Activated T-helper 2 cell treated with anti-CD3 and anti-CD28 coated beads, Interferon-gamma antibody, Interleukin-2, Interleukin-4, amounts not matched to agents 10 μg/mL and 5 μg/mL and 100 μg/mL, durations not matched to agents 14 hours and 24 hours and 36 hours (primary cell): ENCODE data around the gene CHST9. TPM values are rescaled to one million over a fixed set of nuclear protein-coding genes. Genes with fewer than 3 reads are reported as not detected.
"Not testable (repeated sequence)": the region's sequence is repeated elsewhere in the genome, so short reads cannot be mapped to it uniquely, and the experiment has no call there.

Source experiments
- DNase-seq: peaks from one replicate; pipeline ENCODE4 v3.0.0; 2021; ENCODE audit warnings: low spot score
- H3K27ac Mint-ChIP-seq: one replicate; pipeline ENCODE4 v1.8.0; 2021; ENCODE audit warnings: mixed read lengths
- H3K27me3 Mint-ChIP-seq: one replicate; pipeline ENCODE4 v1.8.0; 2021; ENCODE audit warnings: low read depth, mixed read lengths
- H3K36me3 Mint-ChIP-seq: one replicate; pipeline ENCODE4 v1.8.0; 2021; ENCODE audit warnings: low read depth, mixed read lengths
- H3K4me1 Mint-ChIP-seq: one replicate; pipeline ENCODE4 v1.8.0; 2021; ENCODE audit warnings: low read depth, mixed read lengths
- H3K4me3 Mint-ChIP-seq: one replicate; pipeline ENCODE4 v1.8.0; 2021; ENCODE audit warnings: low read depth, mild to moderate bottlenecking, moderate library complexity, mixed read lengths
- H3K9me3 Mint-ChIP-seq: one replicate; pipeline ENCODE4 v1.8.0; 2021; ENCODE audit warnings: mixed read lengths
- intact Hi-C: fragments of 100-400 bp; cut with micrococcal nuclease; formaldehyde crosslinking; loops from one replicate; pipeline ENCODE4 v1.15.1; 2023
- total RNA-seq: library from RNA; stranded (reverse); gene quantifications from 2 replicates; pipeline ENCODE4 v1.2.3, GENCODE V29; 2022

Gene CHST9
- total RNA-seq, 1 donor from 2014 or later: not detected

DNA sequence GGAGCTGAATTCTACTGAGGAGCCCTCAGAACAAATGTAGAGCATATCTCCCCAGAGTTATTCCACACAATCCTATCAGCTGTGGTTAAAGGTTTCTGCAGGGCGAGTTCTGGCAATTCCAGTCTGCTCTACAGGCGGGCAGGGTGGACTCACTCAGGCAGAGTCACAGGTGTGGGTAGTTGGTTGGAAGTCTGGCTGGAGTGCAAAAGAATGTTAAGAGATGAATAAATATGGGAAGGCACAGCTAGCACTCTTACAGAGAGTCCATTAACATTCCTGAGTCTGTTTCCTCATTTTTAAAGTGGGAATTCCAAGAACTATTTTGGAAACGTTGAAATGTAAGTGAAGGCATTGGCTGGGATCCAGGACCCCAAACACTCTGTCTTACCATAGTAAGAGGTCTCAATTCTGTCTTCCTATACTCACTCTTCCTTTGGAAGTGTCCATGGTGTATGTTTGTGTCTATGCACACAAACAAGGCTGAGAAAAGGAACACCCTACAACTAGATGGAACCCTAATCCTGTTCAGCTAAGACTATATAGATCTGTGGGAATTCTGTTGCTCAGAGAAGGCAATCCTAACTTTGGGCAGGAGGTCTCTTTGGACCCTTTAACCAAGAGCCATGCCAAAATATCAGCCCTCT is 256.3 kb downstream of the CHST9 start:
- Mint-ChIP-seq H3K4me3 (no peak overlapping the region), H3K36me3 (no peaks in the 10 kb centered on the region), H3K27me3 (no peaks in the 10 kb centered on the region), H3K4me1 (no peaks in the 10 kb centered on the region), H3K9me3 (peaks cover 8% of the 10 kb centered on the region), H3K27ac (no peak overlapping the region)
- intact Hi-C loops: no loop called here
- DNase-seq: no peak

DNA sequence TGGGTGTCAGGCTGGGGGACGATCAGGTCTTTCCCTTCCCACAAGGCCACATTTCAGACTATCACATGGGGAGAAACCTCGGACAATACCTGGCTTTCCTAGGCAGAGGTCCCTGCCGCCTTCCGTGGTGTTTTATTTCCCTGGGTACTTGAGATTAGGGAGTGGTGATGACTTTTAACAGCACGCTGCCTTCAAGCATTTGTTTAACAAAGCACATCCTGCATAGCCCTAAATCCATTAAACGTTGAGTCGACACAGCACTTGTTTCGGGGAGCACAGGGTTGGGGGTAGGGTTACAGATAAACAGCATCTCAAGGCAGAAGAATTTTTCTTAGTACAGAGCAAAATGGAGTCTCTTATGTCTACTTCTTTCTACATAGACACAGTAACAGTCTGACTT is 257.3 kb downstream of the CHST9 start:
- H3K36me3 Mint-ChIP-seq, DNase-seq, intact Hi-C loops, H3K4me3 Mint-ChIP-seq, H3K27ac Mint-ChIP-seq, H3K9me3 Mint-ChIP-seq, H3K4me1 Mint-ChIP-seq, H3K27me3 Mint-ChIP-seq: not testable (repeated sequence)

GRCh38 chr18:26926066-26926675 is 258.9 kb downstream of the CHST9 start:
- H3K27ac Mint-ChIP-seq: no peak overlapping the region

GRCh38 chr18:26925313-26925712 is 259.8 kb downstream of the CHST9 start:
- no peak for DNase-seq
- no peaks in the 10 kb centered on the region for H3K27me3 Mint-ChIP-seq
- H3K36me3 Mint-ChIP-seq: no peaks in the 10 kb centered on the region
- peaks cover 5% of the 10 kb centered on the region for H3K9me3 Mint-ChIP-seq
- no peak overlapping the region for H3K4me3 Mint-ChIP-seq
- no peaks in the 10 kb centered on the region for H3K4me1 Mint-ChIP-seq
- intact Hi-C loops: no loop called here
- H3K27ac Mint-ChIP-seq: no peak overlapping the region

More at GRCh38 chr18:26926066-26926675, 258.9 kb downstream of the CHST9 start:
- no peaks in the 10 kb centered on the region for H3K27me3 Mint-ChIP-seq
- DNase-seq: no peak
- intact Hi-C loops: no loop called here
- peaks cover 5% of the 10 kb centered on the region for H3K9me3 Mint-ChIP-seq
- no peaks in the 10 kb centered on the region for H3K36me3 Mint-ChIP-seq
- H3K4me1 Mint-ChIP-seq: no peaks in the 10 kb centered on the region
- H3K4me3 Mint-ChIP-seq: no peak overlapping the region

- no peak overlapping the region for H3K27ac Mint-ChIP-seq
- H3K36me3 Mint-ChIP-seq: no peaks in the 10 kb centered on the region
- H3K4me1 Mint-ChIP-seq: no peaks in the 10 kb centered on the region
- no peaks in the 10 kb centered on the region for H3K27me3 Mint-ChIP-seq
- no peaks in the 10 kb centered on the region for H3K9me3 Mint-ChIP-seq
- no peak for DNase-seq
- intact Hi-C loops: no loop called here
- H3K4me3 Mint-ChIP-seq: no peak overlapping the region
Measured at GRCh38 chr18:26922313-26922712, 262.8 kb downstream of the CHST9 start.

DNA sequence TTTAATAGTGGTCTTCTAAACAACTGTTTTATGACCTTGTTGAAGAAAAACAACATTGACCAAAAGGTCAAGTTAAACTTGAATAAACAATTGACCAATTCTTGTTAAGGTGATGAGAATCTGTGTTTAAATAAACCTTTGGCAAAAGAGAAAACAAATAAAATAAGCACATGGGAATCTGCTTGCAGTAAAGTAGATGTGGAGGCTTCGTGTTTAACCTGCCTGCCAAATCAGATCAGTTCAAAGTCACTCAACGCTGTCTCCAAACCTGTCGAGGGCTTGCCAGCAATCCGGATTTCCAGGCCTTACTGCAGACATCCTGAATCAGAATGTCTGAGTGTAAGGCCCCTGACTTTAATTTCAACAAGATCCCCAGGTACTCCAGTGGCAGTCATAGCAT is 264.5 kb downstream of the CHST9 start:
- DNase-seq: no peak
- Mint-ChIP-seq H3K36me3 (no peaks in the 10 kb centered on the region), H3K4me1 (no peaks in the 10 kb centered on the region), H3K27ac (no peak overlapping the region), H3K4me3 (no peak overlapping the region), H3K27me3 (no peaks in the 10 kb centered on the region), H3K9me3 (no peaks in the 10 kb centered on the region)
- intact Hi-C loops: no loop called here

DNA sequence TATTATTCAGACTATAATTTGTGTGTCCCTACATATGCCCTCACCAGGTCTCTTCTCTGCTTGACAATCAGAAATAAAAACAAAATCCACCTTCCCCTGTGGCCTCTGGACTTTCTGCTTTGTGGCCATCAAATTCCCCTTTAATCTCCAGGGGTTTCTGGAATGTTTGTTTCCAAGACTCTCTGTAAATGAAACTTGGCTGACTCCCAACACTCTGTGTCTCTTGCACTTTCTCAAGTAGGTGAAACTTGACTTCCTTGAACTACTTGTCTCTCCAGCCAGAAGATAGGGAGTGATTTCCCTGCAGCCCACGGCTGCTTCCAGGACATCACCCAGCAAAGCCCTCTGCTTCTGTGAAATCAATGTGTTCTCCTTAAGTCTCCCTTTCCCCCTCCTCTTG is 265.5 kb downstream of the CHST9 start:
- DNase-seq: no peak
- Mint-ChIP-seq H3K36me3 (no peaks in the 10 kb centered on the region), H3K4me3 (no peak overlapping the region), H3K4me1 (no peaks in the 10 kb centered on the region), H3K9me3 (no peaks in the 10 kb centered on the region), H3K27me3 (no peaks in the 10 kb centered on the region), H3K27ac (no peak overlapping the region)
- intact Hi-C loops: no loop called here

- H3K36me3 Mint-ChIP-seq: no peaks in the 10 kb centered on the region
- intact Hi-C loops: no loop called here
Measured at GRCh38 chr18:26919201-26919600, 265.9 kb downstream of the CHST9 start.

GRCh38 chr18:26911840-26912239 is 273.3 kb downstream of the CHST9 start:
- intact Hi-C loops: no loop called here

More at GRCh38 chr18:26919201-26919600, 265.9 kb downstream of the CHST9 start:
- no peaks in the 10 kb centered on the region for H3K4me1 Mint-ChIP-seq
- H3K9me3 Mint-ChIP-seq: no peaks in the 10 kb centered on the region
- H3K4me3 Mint-ChIP-seq: no peak overlapping the region
- no peak overlapping the region for H3K27ac Mint-ChIP-seq
- DNase-seq: no peak
- no peaks in the 10 kb centered on the region for H3K27me3 Mint-ChIP-seq

DNA sequence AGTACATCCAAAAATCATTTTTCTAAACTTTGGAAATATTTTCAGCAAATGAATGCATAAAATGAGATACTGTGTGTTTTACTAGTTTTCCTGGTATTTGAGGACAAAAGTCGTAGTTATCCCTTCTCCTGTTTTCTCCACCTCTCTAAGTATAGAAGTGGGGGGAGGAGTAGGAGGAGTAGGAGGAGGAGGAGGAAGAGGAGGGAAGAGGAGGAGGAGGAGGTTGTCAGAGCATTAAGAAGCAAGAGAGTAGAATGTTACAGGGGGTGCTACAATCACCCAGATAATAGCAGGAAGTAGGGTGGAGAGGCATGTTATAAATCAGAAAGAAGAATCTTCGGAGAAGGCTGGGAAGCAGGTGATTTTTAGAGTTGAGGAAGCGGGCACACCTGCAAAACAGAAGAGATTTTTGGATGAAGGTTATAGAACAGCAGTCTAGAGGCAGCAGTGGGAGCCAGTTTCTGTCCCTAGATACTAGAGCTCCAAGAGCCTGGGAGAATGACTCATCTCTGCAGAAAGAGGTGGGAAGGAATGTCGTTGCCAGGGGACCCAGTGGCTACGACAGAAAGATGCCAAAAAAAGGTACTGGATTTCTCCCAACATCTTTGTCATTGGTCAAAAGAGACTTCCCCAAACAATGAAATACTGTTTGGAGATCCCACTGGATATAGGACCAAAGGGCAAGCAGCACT is 275.4 kb downstream of the CHST9 start:
- Mint-ChIP-seq H3K4me1 (no peaks in the 10 kb centered on the region), H3K4me3 (no peak overlapping the region), H3K27ac (no peak overlapping the region), H3K9me3 (no peaks in the 10 kb centered on the region), H3K27me3 (no peaks in the 10 kb centered on the region), H3K36me3 (no peaks in the 10 kb centered on the region)
- no peak for DNase-seq
- intact Hi-C loops: no loop called here

More at GRCh38 chr18:26911840-26912239, 273.3 kb downstream of the CHST9 start:
- Mint-ChIP-seq H3K9me3 (no peaks in the 10 kb centered on the region), H3K27ac (no peak overlapping the region), H3K27me3 (no peaks in the 10 kb centered on the region), H3K36me3 (no peaks in the 10 kb centered on the region), H3K4me3 (no peak overlapping the region), H3K4me1 (no peaks in the 10 kb centered on the region)
- DNase-seq: no peak

DNA sequence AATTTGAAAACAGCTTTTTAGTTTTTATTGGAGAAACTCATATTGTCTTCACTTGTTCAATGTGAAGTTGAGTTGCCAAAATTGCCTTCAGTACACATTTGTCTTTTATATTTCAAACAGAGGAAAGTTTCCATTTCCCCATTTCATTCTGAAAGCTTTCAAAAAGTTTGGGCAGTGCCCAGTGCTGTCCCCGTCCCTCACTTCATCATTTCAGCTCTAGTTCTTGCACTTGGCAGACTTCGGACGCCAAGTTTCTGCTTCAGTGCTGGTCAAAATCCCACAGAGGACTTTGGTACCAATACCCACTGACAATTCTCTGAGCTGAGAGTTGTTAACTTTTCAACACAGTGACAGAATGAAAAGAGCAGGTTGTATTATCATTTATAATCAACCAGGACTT is 276.2 kb downstream of the CHST9 start:
- DNase-seq: no peak
- intact Hi-C loops: no loop called here
- no peak overlapping the region for H3K27ac Mint-ChIP-seq
- no peaks in the 10 kb centered on the region for H3K36me3 Mint-ChIP-seq
- no peaks in the 10 kb centered on the region for H3K4me1 Mint-ChIP-seq
- H3K4me3 Mint-ChIP-seq: no peak overlapping the region
- H3K9me3 Mint-ChIP-seq: peaks cover 7% of the 10 kb centered on the region
- no peaks in the 10 kb centered on the region for H3K27me3 Mint-ChIP-seq

DNA sequence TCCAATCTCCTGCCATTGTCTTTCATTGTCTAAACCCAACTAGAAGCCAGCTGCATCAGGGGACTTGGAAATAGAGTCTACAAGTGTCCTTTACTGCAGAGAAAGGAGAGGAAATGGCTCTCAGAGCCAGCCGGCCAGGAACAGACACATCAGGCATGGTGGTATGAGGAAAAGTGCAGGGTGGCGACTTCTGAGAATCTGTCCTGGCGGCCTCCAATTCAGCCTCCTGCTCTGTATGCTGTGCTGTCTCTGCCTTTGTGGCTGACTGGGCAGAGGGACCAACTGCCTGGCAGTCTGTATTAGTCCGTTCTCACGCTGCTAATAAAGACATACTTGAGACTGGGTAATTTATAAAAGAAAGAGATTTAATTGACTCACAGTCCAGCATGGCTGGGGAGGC is 282.8 kb downstream of the CHST9 start:
- no peak for DNase-seq
- no peak overlapping the region for H3K27ac Mint-ChIP-seq
- H3K9me3 Mint-ChIP-seq: peaks cover 22% of the 10 kb centered on the region
- H3K4me3 Mint-ChIP-seq: no peak overlapping the region
- no peaks in the 10 kb centered on the region for H3K4me1 Mint-ChIP-seq
- intact Hi-C loops: no loop called here
- no peaks in the 10 kb centered on the region for H3K27me3 Mint-ChIP-seq
- H3K36me3 Mint-ChIP-seq: no peaks in the 10 kb centered on the region

DNA sequence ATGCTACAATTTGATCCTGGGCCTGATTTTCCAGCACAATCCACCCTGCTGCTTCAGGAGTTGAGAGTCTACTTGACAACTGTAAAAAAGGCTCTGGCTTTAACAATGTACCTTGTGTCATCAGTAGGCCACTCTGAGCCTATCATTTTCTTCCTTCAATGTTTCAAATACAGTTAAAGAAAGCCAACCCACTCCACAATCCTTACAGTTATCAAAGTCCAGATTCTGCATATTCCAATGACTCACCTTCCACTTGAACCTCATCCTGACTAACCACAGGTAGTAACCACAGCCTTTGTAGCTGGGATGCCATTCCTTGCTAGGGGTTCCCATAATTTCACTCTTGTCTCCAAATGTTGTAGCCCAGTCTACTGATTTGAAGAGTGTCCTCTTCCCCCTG is 284.1 kb downstream of the CHST9 start:
- no peak for DNase-seq
- Mint-ChIP-seq H3K36me3 (no peaks in the 10 kb centered on the region), H3K9me3 (peaks cover 22% of the 10 kb centered on the region), H3K27ac (no peak overlapping the region), H3K27me3 (no peaks in the 10 kb centered on the region), H3K4me1 (no peaks in the 10 kb centered on the region), H3K4me3 (no peak overlapping the region)
- intact Hi-C loops: no loop called here
